Panc1 (cell line): ENCODE results near the gene MEX3A. TPM values are rescaled to one million over a fixed set of nuclear protein-coding genes. Genes with fewer than 3 reads are reported as not detected.

Source experiments
- ATAC-seq: fragments of 200-7000 bp; cut with Tn5 transposase; 2 replicates; pipeline ENCODE4 v1.9.1; 2020; ENCODE audit warnings: mild to moderate bottlenecking, moderate library complexity
- BruUV-seq: library from RNA; stranded (reverse); fragments of 400-500 nt; replicated peaks from 2 replicates; lab custom pipeline; 2021; lab: Mats Ljungman, UMichigan
- CTCF ChIA-PET: fragments of 300-600 bp; sonication (Branson Sonifier 250); formaldehyde crosslinking; loops from one replicate; lab custom pipeline; 2022; ENCODE audit warnings: antibody characterized with exemption; lab: Charles Lee
- POLR2A ChIA-PET: fragments of 300-600 bp; sonication (Branson Sonifier 250); formaldehyde crosslinking; loops from one replicate; lab custom pipeline; 2022; ENCODE audit warnings: antibody characterized with exemption; lab: Charles Lee
- DNase-seq: peaks from one replicate; pipeline ENCODE4 v3.0.0-alpha.2; 2010; ENCODE audit warnings: low read depth, low spot score
- H3K27ac ChIP-seq: 2 replicates; pipeline ENCODE4 v1.5.1; 2011; ENCODE audit warnings: mild to moderate bottlenecking, low read length, inconsistent platforms
- H3K27me3 ChIP-seq: fragments of 200-500 bp; sonication (Bioruptor generic); 2 replicates; pipeline ENCODE4 v1.6.0; 2014; ENCODE audit warnings: low read length, inconsistent platforms; ENCODE audit not compliant: control insufficient read depth, insufficient read depth
- H3K36me3 ChIP-seq: fragments of 200-500 bp; sonication (Bioruptor generic); 2 replicates; pipeline ENCODE4 v1.5.1; 2014; ENCODE audit warnings: inconsistent platforms, mild to moderate bottlenecking, low read length, moderate library complexity; ENCODE audit not compliant: control insufficient read depth, insufficient read depth
- H3K4me1 ChIP-seq: 2 replicates; pipeline ENCODE4 v1.5.1; 2011; ENCODE audit warnings: inconsistent platforms, mild to moderate bottlenecking, low read length, moderate library complexity; ENCODE audit not compliant: control insufficient read depth, insufficient read depth
- H3K4me3 ChIP-seq, 2 experiments: 2 replicates each; pipeline ENCODE4 v1.5.1; 2011 to 2012; ENCODE audit warnings: low read depth in 2 of 2, low read length in 2 of 2, mild to moderate bottlenecking in 2 of 2, inconsistent platforms in 1 of 2, moderate library complexity in 1 of 2
- H3K9me3 ChIP-seq: fragments of 200-500 bp; sonication (Bioruptor generic); 2 replicates; pipeline ENCODE4 v1.5.1; 2014; ENCODE audit warnings: low read depth, mild to moderate bottlenecking, inconsistent platforms, low read length, moderate library complexity; ENCODE audit not compliant: control insufficient read depth, insufficient read depth
- POLR2AphosphoS5 ChIP-seq: IDR thresholded peaks from 2 replicates; pipeline ENCODE4 v1.6.1; 2012; ENCODE audit warnings: mild to moderate bottlenecking, low read depth, low read length, moderate library complexity
- SIN3A ChIP-seq: IDR thresholded peaks from 2 replicates; pipeline ENCODE4 v1.6.1; 2012; ENCODE audit warnings: low read depth, mild to moderate bottlenecking, low read length, moderate library complexity, borderline replicate concordance; ENCODE audit not compliant: insufficient read depth
- TCF7L2 ChIP-seq: IDR thresholded peaks from 2 replicates; pipeline ENCODE4 v1.6.1; 2011; ENCODE audit warnings: mild to moderate bottlenecking, low read depth, low read length, inconsistent platforms
- in situ Hi-C: cut with HindIII; loops from 2 replicates; pipeline ENCODE4 v1.10.0; 2016; ENCODE audit warnings: low sequenced_read_pairs, low pct_unique_long_range_greater_than_20kb
- intact Hi-C: fragments of 100-400 bp; cut with micrococcal nuclease; formaldehyde crosslinking; loops from one replicate; pipeline ENCODE4 v1.10.0; 2022; ENCODE audit not compliant: unreplicated experiment
- total RNA-seq: library from RNA; stranded (reverse); gene quantifications from one replicate; pipeline ENCODE4 v1.2.1, GENCODE V29; 2021; ENCODE audit not compliant: unreplicated experiment
- TF ChIP-seq, protein P1 (sequence below): fragments of 450-650 bp; IDR thresholded peaks from 2 replicates; pipeline ENCODE4 v1.5.1; 2017; ENCODE audit warnings: mild to moderate bottlenecking
- TF ChIP-seq, protein P2 (sequence below), 2 experiments: IDR thresholded peaks; 2 replicates each; pipeline ENCODE4 v1.6.1; 2011 to 2012; ENCODE audit warnings: low read depth in 2 of 2, control low read depth in 1 of 2, low read length in 1 of 2, mild to moderate bottlenecking in 1 of 2, moderate library complexity in 1 of 2; ENCODE audit not compliant: insufficient read depth in 1 of 2

MEX3A gene
- total RNA-seq, 1 experiment from 2014 or later, result 15.8 TPM

DNA sequence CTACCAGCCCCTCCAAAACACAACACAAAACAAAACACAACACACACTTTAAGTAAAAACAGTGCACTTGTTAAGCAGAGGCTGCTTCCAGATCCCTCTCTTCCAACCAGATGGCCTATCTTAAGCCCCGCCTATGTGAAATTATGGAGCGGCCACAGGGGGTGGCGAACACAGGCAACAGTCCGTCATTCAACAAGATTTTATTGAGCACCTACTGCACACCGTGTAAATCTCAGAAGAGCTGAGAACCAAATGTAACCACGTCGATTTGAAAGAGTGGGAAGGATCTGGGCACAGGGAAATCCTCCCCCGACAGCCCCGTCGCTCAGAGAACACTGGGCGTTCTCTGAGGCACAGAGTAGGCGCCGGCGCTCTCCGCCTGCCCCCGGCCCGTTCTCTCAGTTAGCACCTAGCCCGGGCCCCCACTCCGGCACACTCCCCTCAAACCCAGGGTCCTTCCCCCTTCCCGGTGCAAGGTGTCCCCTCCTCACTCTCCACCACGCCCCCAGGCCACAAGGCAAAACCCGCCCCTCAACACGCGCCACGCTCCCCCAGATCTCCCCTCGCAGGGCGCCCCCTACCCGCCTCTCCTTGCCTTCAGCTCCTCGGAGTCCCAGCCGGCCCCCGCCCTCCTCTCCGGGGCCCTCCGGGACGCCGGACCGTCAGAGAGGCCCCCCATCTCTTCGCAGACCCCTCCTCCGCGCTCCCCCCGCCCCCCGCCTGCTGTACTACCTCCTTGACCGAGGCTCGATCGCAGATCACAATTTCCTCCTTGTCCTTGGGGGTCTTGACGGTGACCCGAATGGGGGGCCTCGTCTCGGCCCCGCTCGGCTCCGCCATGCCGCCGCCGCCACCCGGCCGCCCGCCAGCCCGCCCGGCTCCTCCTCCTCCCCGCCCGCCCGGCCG lies 29.1 kb downstream of the MEX3A start:
- Histone ChIP-seq H3K36me3 (peaks cover 3% of the 10 kb centered on the region; the same call in 1 of the 2 replicates), H3K9me3 (no peaks in the 10 kb centered on the region), H3K4me1 (peaks cover 7% of the 10 kb centered on the region; the same call in 1 of the 2 replicates), H3K27ac (peak overlapping the region; percentile 82), H3K27me3 (no peaks in the 10 kb centered on the region), H3K4me3 (peak overlapping the region; percentile 72 to 87)
- in situ Hi-C loops (no loop called here), intact Hi-C loops (no loop called here)
- BruUV-seq, result no TSS peak
- TF ChIP-seq, protein P1, sequence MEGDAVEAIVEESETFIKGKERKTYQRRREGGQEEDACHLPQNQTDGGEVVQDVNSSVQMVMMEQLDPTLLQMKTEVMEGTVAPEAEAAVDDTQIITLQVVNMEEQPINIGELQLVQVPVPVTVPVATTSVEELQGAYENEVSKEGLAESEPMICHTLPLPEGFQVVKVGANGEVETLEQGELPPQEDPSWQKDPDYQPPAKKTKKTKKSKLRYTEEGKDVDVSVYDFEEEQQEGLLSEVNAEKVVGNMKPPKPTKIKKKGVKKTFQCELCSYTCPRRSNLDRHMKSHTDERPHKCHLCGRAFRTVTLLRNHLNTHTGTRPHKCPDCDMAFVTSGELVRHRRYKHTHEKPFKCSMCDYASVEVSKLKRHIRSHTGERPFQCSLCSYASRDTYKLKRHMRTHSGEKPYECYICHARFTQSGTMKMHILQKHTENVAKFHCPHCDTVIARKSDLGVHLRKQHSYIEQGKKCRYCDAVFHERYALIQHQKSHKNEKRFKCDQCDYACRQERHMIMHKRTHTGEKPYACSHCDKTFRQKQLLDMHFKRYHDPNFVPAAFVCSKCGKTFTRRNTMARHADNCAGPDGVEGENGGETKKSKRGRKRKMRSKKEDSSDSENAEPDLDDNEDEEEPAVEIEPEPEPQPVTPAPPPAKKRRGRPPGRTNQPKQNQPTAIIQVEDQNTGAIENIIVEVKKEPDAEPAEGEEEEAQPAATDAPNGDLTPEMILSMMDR, result no peak
- TF ChIP-seq, protein P2, sequence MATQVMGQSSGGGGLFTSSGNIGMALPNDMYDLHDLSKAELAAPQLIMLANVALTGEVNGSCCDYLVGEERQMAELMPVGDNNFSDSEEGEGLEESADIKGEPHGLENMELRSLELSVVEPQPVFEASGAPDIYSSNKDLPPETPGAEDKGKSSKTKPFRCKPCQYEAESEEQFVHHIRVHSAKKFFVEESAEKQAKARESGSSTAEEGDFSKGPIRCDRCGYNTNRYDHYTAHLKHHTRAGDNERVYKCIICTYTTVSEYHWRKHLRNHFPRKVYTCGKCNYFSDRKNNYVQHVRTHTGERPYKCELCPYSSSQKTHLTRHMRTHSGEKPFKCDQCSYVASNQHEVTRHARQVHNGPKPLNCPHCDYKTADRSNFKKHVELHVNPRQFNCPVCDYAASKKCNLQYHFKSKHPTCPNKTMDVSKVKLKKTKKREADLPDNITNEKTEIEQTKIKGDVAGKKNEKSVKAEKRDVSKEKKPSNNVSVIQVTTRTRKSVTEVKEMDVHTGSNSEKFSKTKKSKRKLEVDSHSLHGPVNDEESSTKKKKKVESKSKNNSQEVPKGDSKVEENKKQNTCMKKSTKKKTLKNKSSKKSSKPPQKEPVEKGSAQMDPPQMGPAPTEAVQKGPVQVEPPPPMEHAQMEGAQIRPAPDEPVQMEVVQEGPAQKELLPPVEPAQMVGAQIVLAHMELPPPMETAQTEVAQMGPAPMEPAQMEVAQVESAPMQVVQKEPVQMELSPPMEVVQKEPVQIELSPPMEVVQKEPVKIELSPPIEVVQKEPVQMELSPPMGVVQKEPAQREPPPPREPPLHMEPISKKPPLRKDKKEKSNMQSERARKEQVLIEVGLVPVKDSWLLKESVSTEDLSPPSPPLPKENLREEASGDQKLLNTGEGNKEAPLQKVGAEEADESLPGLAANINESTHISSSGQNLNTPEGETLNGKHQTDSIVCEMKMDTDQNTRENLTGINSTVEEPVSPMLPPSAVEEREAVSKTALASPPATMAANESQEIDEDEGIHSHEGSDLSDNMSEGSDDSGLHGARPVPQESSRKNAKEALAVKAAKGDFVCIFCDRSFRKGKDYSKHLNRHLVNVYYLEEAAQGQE (IDR thresholded peaks at IDR 0.05; ENCODE audit: insufficient read depth in 1 of 2, low read depth in 2 of 2, low read length in 1 of 2), result no peak
- TF ChIP-seq SIN3A, result 0 out of 2 replicates have a peak, but pooled peaks have one; percentile 32
- ATAC-seq (peak; percentile 54), DNase-seq (peak; percentile 28)
- POLR2A ChIA-PET, result interaction anchor here (0.5 to 0.6 kb wide), 2 partner anchors 24 to 119 kb away, joined by 3 to 8 read pairs; partner anchors contain the start of gene KHDC4
- CTCF ChIA-PET, result interaction anchor here (0.5 to 0.9 kb wide), 3 partner anchors 13 to 333 kb away, joined by 4 to 9 read pairs (median 6); no protein-coding TSS in a partner anchor

DNA sequence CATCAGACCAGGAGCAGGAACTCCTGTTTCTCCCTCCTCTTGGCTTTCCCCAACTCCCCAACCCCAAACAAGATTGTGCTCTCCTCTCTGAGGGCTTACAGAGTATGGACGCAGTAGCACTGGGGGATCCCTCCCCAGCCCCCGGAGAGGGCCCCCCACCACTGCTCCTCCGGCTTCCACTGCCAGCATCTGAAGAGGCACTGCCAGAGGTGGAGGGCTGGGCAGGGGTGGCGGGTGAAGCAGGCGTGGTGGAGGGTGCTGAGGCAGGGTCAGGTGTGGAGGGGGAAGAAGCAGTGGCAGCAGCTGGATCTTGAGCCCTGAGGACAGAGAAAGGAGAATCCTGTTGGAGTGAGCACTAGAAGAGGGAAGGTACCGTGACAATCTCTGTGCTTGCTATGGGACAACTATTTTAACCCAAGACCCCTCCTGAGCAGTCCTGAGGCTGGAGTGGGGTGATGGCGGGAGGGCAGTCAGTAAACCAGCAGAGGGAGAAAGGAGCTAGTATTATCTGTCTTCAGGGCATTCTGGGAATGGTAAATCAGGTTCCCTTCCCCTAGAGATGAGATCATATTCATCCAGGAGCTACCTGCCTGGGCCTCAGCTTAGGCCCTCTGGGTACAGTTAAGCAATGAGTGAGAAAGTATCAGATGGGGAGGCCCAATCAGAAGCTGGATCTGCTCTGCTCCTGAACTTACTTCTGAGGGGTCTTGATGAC lies 31.1 kb downstream of the MEX3A start:
- intact Hi-C loops, result no loop called here
- H3K4me1 ChIP-seq, result peaks cover 7% of the 10 kb centered on the region; the same call in 1 of the 2 replicates
- H3K27ac ChIP-seq, result no peak overlapping the region
- no TSS peak for BruUV-seq
- no peaks in the 10 kb centered on the region for H3K9me3 ChIP-seq
- H3K4me3 ChIP-seq, result no peak overlapping the region
- H3K27me3 ChIP-seq, result no peaks in the 10 kb centered on the region
- ChIA-PET CTCF (no interaction called here), POLR2A (no interaction called here)
- H3K36me3 ChIP-seq, result peaks cover 3% of the 10 kb centered on the region
- ATAC-seq (no peak), DNase-seq (no peak)
- in situ Hi-C loops, result no loop called here
- no peak for TF ChIP-seq TCF7L2
- TF ChIP-seq, protein P2 (IDR thresholded peaks at IDR 0.05; ENCODE audit: insufficient read depth in 1 of 2, low read depth in 2 of 2, low read length in 1 of 2), result no peak
- no peak for TF ChIP-seq POLR2AphosphoS5
- no peak for TF ChIP-seq SIN3A
- TF ChIP-seq, protein P1, result no peak
